K562 (cell line): Measurements from ENCODE around the gene CDH20.

Source experiments
- CBX1 ChIP-seq: sonication (generic); IDR thresholded peaks from 2 replicates; pipeline ENCODE4 v1.6.1; 2016; ENCODE audit warnings: antibody characterized with exemption, low read depth, mild to moderate bottlenecking
- CEBPB ChIP-seq: fragments of 450-650 bp; IDR thresholded peaks from 2 replicates; pipeline ENCODE4 v1.6.1; 2016; ENCODE audit warnings: missing genetic modification characterization, missing compliant biosample characterization
- FOSL1 ChIP-seq: fragments of 200-800 bp; sonication (Bioruptor generic); conservative IDR thresholded peaks from 2 replicates; pipeline ENCODE4 v1.6.1; 2016; ENCODE audit warnings: missing genetic modification characterization, missing compliant biosample characterization
- HNRNPLL ChIP-seq: fragments of 200-400 bp; formaldehyde crosslinking; IDR thresholded peaks from 2 replicates; pipeline ENCODE4 v1.6.1; 2017; ENCODE audit warnings: low read length, low read depth, mild to moderate bottlenecking; ENCODE audit not compliant: poor library complexity, severe bottlenecking
- KLF10 ChIP-seq: fragments of 250-450 bp; sonication (Bioruptor Pico); IDR thresholded peaks from 2 replicates; pipeline ENCODE4 v1.6.1; 2021; ENCODE audit warnings: matching md5 sums
- LCOR ChIP-seq: sonication (generic); formaldehyde crosslinking; IDR thresholded peaks from 2 replicates; pipeline ENCODE4 v1.8.0; 2022; ENCODE audit warnings: mild to moderate bottlenecking, missing genetic modification reagents
- MAZ ChIP-seq, 2 experiments: fragments of 450-650 bp in 1 of 2; sonication (generic) in 1 of 2; formaldehyde crosslinking; IDR thresholded peaks in 1 of 2; conservative IDR thresholded peaks in 1 of 2; 2 replicates each; pipeline versions ENCODE4 v1.4.0 to v1.5.0; 2020; ENCODE audit warnings: mild to moderate bottlenecking in 1 of 2, missing genetic modification reagents in 1 of 2
- NR1H2 ChIP-seq: sonication (generic); formaldehyde crosslinking; IDR thresholded peaks from 2 replicates; pipeline ENCODE4 v1.4.0; 2020; ENCODE audit warnings: mild to moderate bottlenecking, missing genetic modification reagents
- SREBF1 ChIP-seq: fragments of 150-350 bp; IDR thresholded peaks from 2 replicates; pipeline ENCODE4 v1.6.1; 2014; ENCODE audit warnings: antibody characterized with exemption, low read depth, low read length, borderline replicate concordance
- STAT5B ChIP-seq: fragments of 250-450 bp; sonication (Bioruptor Pico); IDR thresholded peaks from 2 replicates; pipeline ENCODE4 v1.8.0; 2021; ENCODE audit warnings: mild to moderate bottlenecking, inconsistent platforms
- XRCC4 ChIP-seq: IDR thresholded peaks from one replicate; pipeline ENCODE4 v1.6.1; 2011; ENCODE audit not compliant: insufficient read depth, insufficient read length; ENCODE audit errors: extremely low read depth
- ZFX ChIP-seq: sonication (generic); formaldehyde crosslinking; IDR thresholded peaks from 2 replicates; pipeline ENCODE4 v1.8.0; 2022; ENCODE audit warnings: mild to moderate bottlenecking, missing genetic modification reagents, moderate library complexity
- TF ChIP-seq, protein P1 (sequence below), 3 experiments: IDR thresholded peaks in 2 of 3; conservative IDR thresholded peaks in 1 of 3; 2 replicates each; pipeline ENCODE4 v1.5.1; 2011 to 2012; ENCODE audit warnings: low read length in 3 of 3, mild to moderate bottlenecking in 3 of 3, control low read depth in 2 of 3, improper control_type of control experiment in 1 of 3, inconsistent platforms in 1 of 3, low read depth in 1 of 3, mixed read lengths in 1 of 3, moderate library complexity in 1 of 3; ENCODE audit not compliant: insufficient read depth in 2 of 3

DNA sequence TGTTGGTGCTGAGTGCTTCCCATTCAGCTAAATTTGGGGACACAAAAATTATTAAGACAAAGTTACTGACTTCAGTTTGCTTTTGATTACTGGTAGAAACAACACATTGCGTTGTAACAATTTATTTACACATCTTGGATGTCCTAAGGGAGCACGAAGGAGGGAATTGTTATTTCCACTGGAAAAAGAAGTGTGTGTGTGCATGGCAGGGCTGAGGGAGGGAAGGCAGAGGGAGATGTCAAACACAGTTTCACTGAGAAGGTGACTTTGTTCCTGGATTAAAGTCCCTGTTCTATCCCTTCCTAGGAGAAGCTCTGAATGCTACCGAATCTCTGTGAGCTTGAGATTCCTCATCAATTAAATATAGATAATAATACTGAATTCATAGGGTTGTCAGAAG is 3.8 kb upstream of the CDH20 start:
- TF ChIP-seq HNRNPLL, result no peak
- no peak for TF ChIP-seq NR1H2 (CRISPR knock-in tag)
- TF ChIP-seq STAT5B (CRISPR knock-in tag), result no peak
- no peak for TF ChIP-seq FOSL1 (tag)
- TF ChIP-seq, protein P1, sequence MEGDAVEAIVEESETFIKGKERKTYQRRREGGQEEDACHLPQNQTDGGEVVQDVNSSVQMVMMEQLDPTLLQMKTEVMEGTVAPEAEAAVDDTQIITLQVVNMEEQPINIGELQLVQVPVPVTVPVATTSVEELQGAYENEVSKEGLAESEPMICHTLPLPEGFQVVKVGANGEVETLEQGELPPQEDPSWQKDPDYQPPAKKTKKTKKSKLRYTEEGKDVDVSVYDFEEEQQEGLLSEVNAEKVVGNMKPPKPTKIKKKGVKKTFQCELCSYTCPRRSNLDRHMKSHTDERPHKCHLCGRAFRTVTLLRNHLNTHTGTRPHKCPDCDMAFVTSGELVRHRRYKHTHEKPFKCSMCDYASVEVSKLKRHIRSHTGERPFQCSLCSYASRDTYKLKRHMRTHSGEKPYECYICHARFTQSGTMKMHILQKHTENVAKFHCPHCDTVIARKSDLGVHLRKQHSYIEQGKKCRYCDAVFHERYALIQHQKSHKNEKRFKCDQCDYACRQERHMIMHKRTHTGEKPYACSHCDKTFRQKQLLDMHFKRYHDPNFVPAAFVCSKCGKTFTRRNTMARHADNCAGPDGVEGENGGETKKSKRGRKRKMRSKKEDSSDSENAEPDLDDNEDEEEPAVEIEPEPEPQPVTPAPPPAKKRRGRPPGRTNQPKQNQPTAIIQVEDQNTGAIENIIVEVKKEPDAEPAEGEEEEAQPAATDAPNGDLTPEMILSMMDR (IDR thresholded peaks at IDR 0.05 in 2 of 3, conservative IDR thresholded peaks at IDR 0.05 in 1 of 3; ENCODE audit: insufficient read depth in 2 of 3, low read depth in 1 of 3, low read length in 3 of 3), result no peak
- no peak for TF ChIP-seq LCOR
- no peak for TF ChIP-seq CBX1
- TF ChIP-seq MAZ (CRISPR knock-in tag; conservative IDR thresholded peaks at IDR 0.05 in 1 of 2, IDR thresholded peaks at IDR 0.05 in 1 of 2), result no peak
- TF ChIP-seq XRCC4, result no peak
- TF ChIP-seq KLF10 (CRISPR knock-in tag), result no peak
- TF ChIP-seq ZFX (CRISPR knock-in tag), result no peak
- no peak for TF ChIP-seq CEBPB
- TF ChIP-seq SREBF1, result no peak
